ENCODE measurements around the gene MOB1A. TPM values are rescaled to one million over a fixed set of nuclear protein-coding genes. Genes with fewer than 3 reads are reported as not detected.
A peak's percentile ranks its signal among the peaks of the same experiment; 100 is the strongest.
"Not testable (repeated sequence)": the region's sequence is repeated elsewhere in the genome, so short reads cannot be mapped to it uniquely, and the experiment has no call there.

The MOB1A gene
- total RNA-seq, 2 donors from 2014 or later, result 26.7 to 37.9 TPM

GRCh38 chr2:74194799-74195198, 16.1 kb upstream of the MOB1A start:
- H3K36me3 ChIP-seq (replicated peaks in 1 of 2; ENCODE audit: insufficient read depth in 1 of 2, low read depth in 2 of 2), result no peaks in the 10 kb centered on the region
- peaks cover 27% of the 10 kb centered on the region for H3K4me1 ChIP-seq
- TF ChIP-seq, protein P1, sequence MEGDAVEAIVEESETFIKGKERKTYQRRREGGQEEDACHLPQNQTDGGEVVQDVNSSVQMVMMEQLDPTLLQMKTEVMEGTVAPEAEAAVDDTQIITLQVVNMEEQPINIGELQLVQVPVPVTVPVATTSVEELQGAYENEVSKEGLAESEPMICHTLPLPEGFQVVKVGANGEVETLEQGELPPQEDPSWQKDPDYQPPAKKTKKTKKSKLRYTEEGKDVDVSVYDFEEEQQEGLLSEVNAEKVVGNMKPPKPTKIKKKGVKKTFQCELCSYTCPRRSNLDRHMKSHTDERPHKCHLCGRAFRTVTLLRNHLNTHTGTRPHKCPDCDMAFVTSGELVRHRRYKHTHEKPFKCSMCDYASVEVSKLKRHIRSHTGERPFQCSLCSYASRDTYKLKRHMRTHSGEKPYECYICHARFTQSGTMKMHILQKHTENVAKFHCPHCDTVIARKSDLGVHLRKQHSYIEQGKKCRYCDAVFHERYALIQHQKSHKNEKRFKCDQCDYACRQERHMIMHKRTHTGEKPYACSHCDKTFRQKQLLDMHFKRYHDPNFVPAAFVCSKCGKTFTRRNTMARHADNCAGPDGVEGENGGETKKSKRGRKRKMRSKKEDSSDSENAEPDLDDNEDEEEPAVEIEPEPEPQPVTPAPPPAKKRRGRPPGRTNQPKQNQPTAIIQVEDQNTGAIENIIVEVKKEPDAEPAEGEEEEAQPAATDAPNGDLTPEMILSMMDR (IDR thresholded peaks at IDR 0.05), result no peak
- TF ChIP-seq POLR2A (IDR thresholded peaks at IDR 0.05), result no peak
- no peaks in the 10 kb centered on the region for H3K27me3 ChIP-seq
- no peak overlapping the region for H3K27ac ChIP-seq
- intact Hi-C loops (cut with DNase I), result no loop called here
- WGBS, 2 donors, result 70 to 95% methylated on average over 1 of the region's 1 CpG
- no peak for DNase-seq
- H3K9me3 ChIP-seq, result no peaks in the 10 kb centered on the region
- no peak overlapping the region for H3K4me3 ChIP-seq
- no peak for ATAC-seq

GRCh38 chr2:74191596-74192380, 13.1 kb upstream of the MOB1A start:
- no peak overlapping the region for H3K4me3 ChIP-seq
- 50 to 65% methylated on average over 6 of the region's 6 CpGs for WGBS, 2 donors
- ATAC-seq, result no peak
- no peaks in the 10 kb centered on the region for H3K27me3 ChIP-seq
- H3K27ac ChIP-seq, result peak overlapping the region in 2 of 4 donors; percentile 21 to 56
- H3K36me3 ChIP-seq (replicated peaks in 1 of 2; ENCODE audit: insufficient read depth in 1 of 2, low read depth in 2 of 2), result no peaks in the 10 kb centered on the region
- intact Hi-C loops (cut with DNase I), result no loop called here
- H3K4me1 ChIP-seq, result peaks cover 19% of the 10 kb centered on the region
- TF ChIP-seq POLR2A (IDR thresholded peaks at IDR 0.05), result no peak
- no peaks in the 10 kb centered on the region for H3K9me3 ChIP-seq
- DNase-seq, result peak; percentile 31 to 62 (median 54)

DNA sequence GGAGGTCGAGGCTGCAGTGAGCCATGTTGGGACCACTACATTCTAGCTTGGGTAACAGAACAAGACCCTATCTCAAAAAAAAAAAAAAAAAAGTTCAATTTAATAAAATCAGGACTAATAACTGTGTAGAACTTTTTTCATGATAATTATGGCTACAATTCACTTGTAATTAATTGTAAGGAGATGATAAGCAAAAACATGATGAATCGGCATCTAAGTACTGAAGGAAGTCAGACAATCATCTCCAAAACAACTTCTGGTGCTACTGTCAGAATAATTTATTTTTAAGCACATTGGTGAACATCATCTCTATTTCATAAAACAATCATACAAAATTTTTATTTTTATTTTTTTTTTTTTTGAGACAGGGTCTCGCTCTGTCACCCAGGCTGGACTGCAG, 10.0 kb upstream of the MOB1A start:
- H3K4me1 ChIP-seq, result peaks cover 19% of the 10 kb centered on the region
- TF ChIP-seq, protein P1 (IDR thresholded peaks at IDR 0.05), result no peak
- no peak for TF ChIP-seq POLR2A (IDR thresholded peaks at IDR 0.05)
- intact Hi-C loops (cut with DNase I), result no loop called here
- no peak overlapping the region for H3K4me3 ChIP-seq
- WGBS, 2 donors, result 96% methylated on average over 3 of the region's 3 CpGs
- H3K27me3 ChIP-seq, result no peaks in the 10 kb centered on the region
- H3K36me3 ChIP-seq (replicated peaks in 1 of 2; ENCODE audit: insufficient read depth in 1 of 2, low read depth in 2 of 2), result no peaks in the 10 kb centered on the region
- no peak overlapping the region for H3K27ac ChIP-seq
- H3K9me3 ChIP-seq, result no peaks in the 10 kb centered on the region
- DNase-seq (no peak), ATAC-seq (no peak)

- 89 to 92% methylated on average over 1 to 6 of the region's 6 CpGs for WGBS, 2 donors
- no peak for DNase-seq
- peaks cover 19% of the 10 kb centered on the region for H3K4me1 ChIP-seq
- H3K36me3 ChIP-seq (replicated peaks in 1 of 2; ENCODE audit: insufficient read depth in 1 of 2, low read depth in 2 of 2), result no peaks in the 10 kb centered on the region
- H3K27ac ChIP-seq, result no peak overlapping the region
- TF ChIP-seq POLR2A (IDR thresholded peaks at IDR 0.05), result no peak
- TF ChIP-seq, protein P1 (IDR thresholded peaks at IDR 0.05), result no peak
- intact Hi-C loops (cut with DNase I), result no loop called here
- H3K4me3 ChIP-seq, result no peak overlapping the region
- ATAC-seq, result no peak
- no peaks in the 10 kb centered on the region for H3K27me3 ChIP-seq
- H3K9me3 ChIP-seq, result no peaks in the 10 kb centered on the region
These were observed 9.4 kb upstream of the MOB1A start for GRCh38 chr2:74188018-74188601.

GRCh38 chr2:74186706-74187105, 8.0 kb upstream of the MOB1A start:
- H3K9me3 ChIP-seq; H3K4me3 ChIP-seq; H3K36me3 ChIP-seq (replicated peaks in 1 of 2; ENCODE audit: insufficient read depth in 1 of 2, low read depth in 2 of 2); intact Hi-C loops (cut with DNase I); H3K4me1 ChIP-seq; ATAC-seq; DNase-seq; H3K27me3 ChIP-seq: not testable (repeated sequence)
- WGBS, 2 donors, result 96 to 99% methylated on average over 15 of the region's 15 CpGs
- peak overlapping the region in 1 of 4 donors; percentile 68 for H3K27ac ChIP-seq

All from body of pancreas (tissue), 4 donors.